Breast epithelium (tissue), 3 donors: ENCODE data around the gene C11orf68.

ENCODE experiments used
- POLR2A ChIP-seq: fragments of 450-650 bp; IDR thresholded peaks from one replicate; pipeline ENCODE4 v1.6.1; 2016; ENCODE audit warnings: antibody characterized with exemption, mild to moderate bottlenecking, moderate library complexity
- POLR2AphosphoS5 ChIP-seq, 3 donors: sonication (generic); formaldehyde crosslinking; IDR thresholded peaks; one replicate each; pipeline ENCODE4 v1.6.1; 2017; ENCODE audit warnings: antibody characterized with exemption in 3 of 3
- TF ChIP-seq, protein P1 (sequence below), 3 donors: fragments of 450-650 bp; IDR thresholded peaks; one replicate each; pipeline ENCODE4 v1.5.1; 2016 to 2017; ENCODE audit warnings: antibody characterized with exemption in 3 of 3, mild to moderate bottlenecking in 3 of 3, moderate library complexity in 3 of 3

DNA sequence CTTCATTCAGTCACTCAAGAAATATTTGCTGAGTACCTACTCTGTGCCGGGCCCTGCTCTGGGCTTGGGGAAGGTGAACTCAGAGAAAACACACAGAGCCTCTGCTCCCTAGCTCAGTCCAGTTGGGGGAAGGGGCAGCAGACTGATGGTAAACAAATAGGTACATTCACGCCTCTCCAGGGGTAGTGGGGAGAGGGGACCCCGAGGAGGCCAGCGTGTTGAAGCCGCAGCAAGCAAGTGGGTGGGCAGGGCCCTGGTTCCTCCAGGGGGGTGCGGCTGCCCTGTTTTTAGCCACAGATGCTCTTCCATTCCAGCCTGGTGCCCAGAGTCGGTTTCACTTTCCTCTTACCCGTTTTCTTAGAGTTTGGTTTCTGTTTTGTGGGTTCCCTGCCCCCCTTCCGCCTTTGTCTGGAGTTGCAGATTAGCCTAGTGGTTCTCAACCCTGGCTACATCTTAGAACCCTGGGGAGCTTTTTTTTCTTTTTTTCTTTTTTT is 9.1 kb upstream of the C11orf68 start:
- TF ChIP-seq, protein P1, sequence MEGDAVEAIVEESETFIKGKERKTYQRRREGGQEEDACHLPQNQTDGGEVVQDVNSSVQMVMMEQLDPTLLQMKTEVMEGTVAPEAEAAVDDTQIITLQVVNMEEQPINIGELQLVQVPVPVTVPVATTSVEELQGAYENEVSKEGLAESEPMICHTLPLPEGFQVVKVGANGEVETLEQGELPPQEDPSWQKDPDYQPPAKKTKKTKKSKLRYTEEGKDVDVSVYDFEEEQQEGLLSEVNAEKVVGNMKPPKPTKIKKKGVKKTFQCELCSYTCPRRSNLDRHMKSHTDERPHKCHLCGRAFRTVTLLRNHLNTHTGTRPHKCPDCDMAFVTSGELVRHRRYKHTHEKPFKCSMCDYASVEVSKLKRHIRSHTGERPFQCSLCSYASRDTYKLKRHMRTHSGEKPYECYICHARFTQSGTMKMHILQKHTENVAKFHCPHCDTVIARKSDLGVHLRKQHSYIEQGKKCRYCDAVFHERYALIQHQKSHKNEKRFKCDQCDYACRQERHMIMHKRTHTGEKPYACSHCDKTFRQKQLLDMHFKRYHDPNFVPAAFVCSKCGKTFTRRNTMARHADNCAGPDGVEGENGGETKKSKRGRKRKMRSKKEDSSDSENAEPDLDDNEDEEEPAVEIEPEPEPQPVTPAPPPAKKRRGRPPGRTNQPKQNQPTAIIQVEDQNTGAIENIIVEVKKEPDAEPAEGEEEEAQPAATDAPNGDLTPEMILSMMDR (IDR thresholded peaks at IDR 0.05) = no peak
- TF ChIP-seq POLR2AphosphoS5 (IDR thresholded peaks at IDR 0.05) (no peak), POLR2A (no peak)
